GM23338 (cell line): ENCODE data around the gene SART3. TPM values are rescaled to one million over a fixed set of nuclear protein-coding genes. Genes with fewer than 3 reads are reported as not detected.

Source experiments
- ZNF462 ChIP-seq: fragments of 250-450 bp; sonication (Bioruptor Pico); IDR thresholded peaks from 2 replicates; pipeline ENCODE4 v1.5.0; 2020; ENCODE audit warnings: mild to moderate bottlenecking, moderate library complexity
- polyA plus RNA-seq: library from polyadenylated mRNA; unstranded; fragments of >200 nt; fragmentation: Nextera tagmentation; extraction: Ambion mirVana; gene quantifications from 2 replicates; pipeline ENCODE4 v1.2.1, GENCODE V29; 2016
- total RNA-seq: library from RNA; depleted of rRNA; stranded (reverse); fragments of >200 nt; shearing (Covaris generic); gene quantifications from 2 replicates; pipeline ENCODE4 v1.2.3, GENCODE V29; 2014; rRNA removed

Gene SART3
- total and polyA plus RNA-seq, 2 experiments from 2014 or later = 49.8 to 112 TPM

- no peak for TF ChIP-seq ZNF462
Measured at GRCh38 chr12:108473400-108474055, 87.4 kb downstream of the SART3 start (continued).

Other genes with a start within 250 kb of the SART3 start
- 1.6 and 2.6 TPM in 2 replicates for gene CMKLR1, start 221.9 kb downstream of the SART3 start, total RNA-seq
- gene CMKLR1, start 221.9 kb downstream of the SART3 start, polyA plus RNA-seq = 0.40 and 0.71 TPM in 2 replicates
- 4.9 and 6.0 TPM in 2 replicates for gene FICD, start 45.9 kb downstream of the SART3 start, total RNA-seq
- gene FICD, start 45.9 kb downstream of the SART3 start, polyA plus RNA-seq = 5.3 and 7.6 TPM in 2 replicates
- gene ISCU, start 1.4 kb upstream of the SART3 start, total RNA-seq = 88.0 and 123 TPM in 2 replicates
- 110 and 129 TPM in 2 replicates for gene ISCU, start 1.4 kb upstream of the SART3 start, polyA plus RNA-seq
- 0.07 and 0.35 TPM in 2 replicates for gene TMEM119, start 36.9 kb upstream of the SART3 start, total RNA-seq
- gene TMEM119, start 36.9 kb upstream of the SART3 start, polyA plus RNA-seq = 0.06 TPM in 1 of 2 replicates, not detected in the other
- 0.56 TPM in 1 of 2 replicates, not detected in the other for gene SELPLG, start 72.7 kb upstream of the SART3 start, total RNA-seq
- 0.16 TPM in 1 of 2 replicates, not detected in the other for gene SELPLG, start 72.7 kb upstream of the SART3 start, polyA plus RNA-seq
- 78.2 and 89.5 TPM in 2 replicates for gene CORO1C, start 170.3 kb upstream of the SART3 start, total RNA-seq
- 53.3 and 59.2 TPM in 2 replicates for gene CORO1C, start 170.3 kb upstream of the SART3 start, polyA plus RNA-seq